Fibroblast of lung (primary cell): ENCODE data around the gene SPATA7. TPM values are rescaled to one million over a fixed set of nuclear protein-coding genes. Genes with fewer than 3 reads are reported as not detected.

Source experiments
- DNase-seq, 2 donors: peaks; one replicate each; pipeline versions ENCODE4 v3.0.0 to v3.0.0-alpha.2; 2010; ENCODE audit warnings: low read depth in 2 of 2
- H2AFZ ChIP-seq: 2 replicates; pipeline ENCODE4 v1.5.1; 2012; ENCODE audit warnings: low read length, control low read depth, inconsistent platforms
- H3K27ac ChIP-seq: 2 replicates; pipeline ENCODE4 v1.5.1; 2011; ENCODE audit warnings: low read length, control low read depth; ENCODE audit not compliant: insufficient read depth
- H3K27me3 ChIP-seq: 2 replicates; pipeline ENCODE4 v1.5.1; 2011; ENCODE audit warnings: mild to moderate bottlenecking, low read length; ENCODE audit not compliant: control insufficient read depth, insufficient read depth
- H3K36me3 ChIP-seq: 2 replicates; pipeline ENCODE4 v1.5.1; 2011; ENCODE audit warnings: low read length; ENCODE audit not compliant: control insufficient read depth, insufficient read depth
- H3K4me1 ChIP-seq: 2 replicates; pipeline ENCODE4 v1.5.1; 2011; ENCODE audit warnings: low read length; ENCODE audit not compliant: control insufficient read depth, insufficient read depth; ENCODE audit errors: extremely low read depth
- H3K4me2 ChIP-seq: 2 replicates; pipeline ENCODE4 v1.5.1; 2011; ENCODE audit warnings: low read length, control low read depth; ENCODE audit not compliant: insufficient read depth; ENCODE audit errors: extremely low read depth
- H3K4me3 ChIP-seq, 4 experiments: fragments of 200-600 bp in 1 of 4; sonication (generic) in 1 of 4; replicated peaks in 1 of 4; 2 replicates each; pipeline ENCODE4 v1.5.1; 2011 to 2016; ENCODE audit warnings: low read length in 4 of 4, low read depth in 3 of 4, mild to moderate bottlenecking in 3 of 4, control low read depth in 2 of 4, inconsistent platforms in 1 of 4, mixed read lengths in 1 of 4; ENCODE audit not compliant: insufficient read depth in 1 of 4; ENCODE audit errors: control extremely low read depth in 1 of 4
- H3K79me2 ChIP-seq: 2 replicates; pipeline ENCODE4 v1.5.1; 2012; ENCODE audit warnings: mild to moderate bottlenecking, low read length, inconsistent platforms; ENCODE audit not compliant: control insufficient read depth, insufficient read depth
- H3K9ac ChIP-seq: 2 replicates; pipeline ENCODE4 v1.5.1; 2011; ENCODE audit warnings: mild to moderate bottlenecking, low read length, control low read depth; ENCODE audit not compliant: insufficient read depth
- H3K9me3 ChIP-seq: 2 replicates; pipeline ENCODE4 v1.5.1; 2012; ENCODE audit warnings: low read depth, low read length; ENCODE audit not compliant: control insufficient read depth, insufficient read depth
- H4K20me1 ChIP-seq: 2 replicates; pipeline ENCODE4 v1.5.1; 2011; ENCODE audit warnings: low read length; ENCODE audit not compliant: control insufficient read depth, insufficient read depth; ENCODE audit errors: extremely low read depth
- CTCF ChIP-seq, 2 donors: IDR thresholded peaks in 1 of 2; conservative IDR thresholded peaks in 1 of 2; 1 replicate in 1 of 2; 2 replicates in 1 of 2; pipeline ENCODE4 v1.5.1; 2011 to 2012; ENCODE audit warnings: low read length in 2 of 2, control low read depth in 1 of 2, inconsistent platforms in 1 of 2, low read depth in 1 of 2, mild to moderate bottlenecking in 1 of 2
- EZH2 ChIP-seq: IDR thresholded peaks from 2 replicates; pipeline ENCODE4 v1.5.1; 2012; ENCODE audit warnings: low read length, control low read depth, mild to moderate bottlenecking; ENCODE audit errors: missing control alignments
- polyA plus RNA-seq, 2 donors: library from polyadenylated mRNA; depleted of rRNA in 1 of 2; stranded (reverse) in 1 of 2; unstranded in 1 of 2; fragments of >200 nt; gene quantifications; 2 replicates each; pipeline ENCODE4 v1.2.1, GENCODE V29; 2011 to 2012; ENCODE audit warnings: missing spikeins in 1 of 2
- total RNA-seq: library from RNA; depleted of rRNA; stranded (reverse); fragments of >200 nt; gene quantifications from 2 replicates; pipeline ENCODE4 v1.2.1, GENCODE V29; 2014

Gene SPATA7
- total and polyA plus RNA-seq, 2 donors (not counting 1 experiment from before 2014, with no cell fraction given), result 8.4 to 26.4 TPM

GRCh38 chr14:88430976-88431375, 45.5 kb downstream of the SPATA7 start:
- H3K79me2 ChIP-seq, result no peaks in the 10 kb centered on the region

GRCh38 chr14:88437658-88438057, 52.2 kb downstream of the SPATA7 start:
- Histone ChIP-seq H3K4me2 (no peak overlapping the region), H2AFZ (no peak overlapping the region), H3K79me2 (no peaks in the 10 kb centered on the region), H3K9me3 (no peaks in the 10 kb centered on the region), H3K27ac (no peak overlapping the region), H3K4me3 (no peak overlapping the region), H3K36me3 (no peaks in the 10 kb centered on the region), H4K20me1 (no peaks in the 10 kb centered on the region), H3K4me1 (no peaks in the 10 kb centered on the region), H3K9ac (no peak overlapping the region), H3K27me3 (no peaks in the 10 kb centered on the region)
- DNase-seq, result peak in 1 of 2 donors; percentile 22
- TF ChIP-seq EZH2, result no peak
- TF ChIP-seq CTCF (conservative IDR thresholded peaks at IDR 0.05 in 1 of 2, IDR thresholded peaks at IDR 0.05 in 1 of 2; ENCODE audit: low read depth in 1 of 2, low read length in 2 of 2), result peak; percentile 16 to 39

More at GRCh38 chr14:88430976-88431375, 45.5 kb downstream of the SPATA7 start:
- TF ChIP-seq CTCF (conservative IDR thresholded peaks at IDR 0.05 in 1 of 2, IDR thresholded peaks at IDR 0.05 in 1 of 2; ENCODE audit: low read depth in 1 of 2, low read length in 2 of 2) (no peak), EZH2 (no peak)
- no peak for DNase-seq
- Histone ChIP-seq H3K9me3 (no peaks in the 10 kb centered on the region), H2AFZ (no peak overlapping the region), H4K20me1 (no peaks in the 10 kb centered on the region), H3K4me1 (no peaks in the 10 kb centered on the region), H3K36me3 (no peaks in the 10 kb centered on the region), H3K27me3 (no peaks in the 10 kb centered on the region), H3K4me3 (no peak overlapping the region), H3K4me2 (no peak overlapping the region), H3K27ac (no peak overlapping the region), H3K9ac (no peak overlapping the region)

- H3K27ac ChIP-seq, result no peak overlapping the region
- no peaks in the 10 kb centered on the region for H3K4me1 ChIP-seq
- no peaks in the 10 kb centered on the region for H3K27me3 ChIP-seq
- no peak for TF ChIP-seq EZH2
- no peak for TF ChIP-seq CTCF (conservative IDR thresholded peaks at IDR 0.05 in 1 of 2, IDR thresholded peaks at IDR 0.05 in 1 of 2; ENCODE audit: low read depth in 1 of 2, low read length in 2 of 2)
- no peak for DNase-seq
- H3K36me3 ChIP-seq, result no peaks in the 10 kb centered on the region
- H3K9me3 ChIP-seq, result no peaks in the 10 kb centered on the region
- no peak overlapping the region for H3K9ac ChIP-seq
- no peak overlapping the region for H2AFZ ChIP-seq
- H4K20me1 ChIP-seq, result no peaks in the 10 kb centered on the region
- H3K79me2 ChIP-seq, result no peaks in the 10 kb centered on the region
- no peak overlapping the region for H3K4me2 ChIP-seq
- H3K4me3 ChIP-seq, result no peak overlapping the region
These were observed 53.6 kb downstream of the SPATA7 start for GRCh38 chr14:88439088-88439487.
